SK-N-SH (cell line): ENCODE measurements around the gene TEX22. TPM values are rescaled to one million over a fixed set of nuclear protein-coding genes. Genes with fewer than 3 reads are reported as not detected.

ENCODE experiments used
- CTCF ChIA-PET: fragments of 300-600, 350-600 bp; formaldehyde crosslinking; extraction: SDS; loops from one replicate; lab custom pipeline; 2021; lab: Yijun Ruan, JAX
- POLR2A ChIA-PET: fragments of 350-600 bp; sonication (Branson Sonifier 250); formaldehyde crosslinking; extraction: SDS; loops from one replicate; lab custom pipeline; 2020; ENCODE audit warnings: antibody characterized with exemption, inconsistent platforms; lab: Yijun Ruan, JAX
- DNase-seq: peaks from one replicate; pipeline ENCODE4 v3.0.0; 2012
- H2AFZ ChIP-seq: fragments of 200-600 bp; sonication (generic); 2 replicates; pipeline ENCODE4 v1.8.1; 2016; ENCODE audit warnings: antibody characterized with exemption, mild to moderate bottlenecking, low read depth
- H3F3A ChIP-seq: fragments of 200-600 bp; sonication (generic); replicated peaks from 2 replicates; pipeline ENCODE3; 2016; ENCODE audit warnings: antibody characterized with exemption, mild to moderate bottlenecking; ENCODE audit not compliant: insufficient read depth
- H3K27ac ChIP-seq, 2 experiments: fragments of 200-500 bp in 1 of 2; fragments of 200-600 bp in 1 of 2; sonication (Bioruptor generic) in 1 of 2; sonication (generic), shearing (Covaris generic) in 1 of 2; 2 replicates each; pipeline versions ENCODE4 v1.5.1 to v1.6.1; 2014 to 2016; ENCODE audit warnings: low read depth in 2 of 2, inconsistent platforms in 1 of 2, low read length in 1 of 2, mild to moderate bottlenecking in 1 of 2, mixed read lengths in 1 of 2
- H3K27me3 ChIP-seq: fragments of 200-600 bp; sonication (generic), shearing (Covaris generic); 2 replicates; pipeline ENCODE4 v1.6.1; 2016; ENCODE audit warnings: mixed run types; ENCODE audit not compliant: insufficient read depth
- H3K36me3 ChIP-seq, 2 experiments: fragments of 200-500 bp in 1 of 2; fragments of 200-600 bp in 1 of 2; sonication (Bioruptor generic) in 1 of 2; sonication (generic) in 1 of 2; replicated peaks in 1 of 2; 2 replicates each; pipeline versions ENCODE3 to v1.5.1; 2014 to 2016; ENCODE audit warnings: low read length in 1 of 2, mild to moderate bottlenecking in 1 of 2; ENCODE audit not compliant: insufficient read depth in 2 of 2, control insufficient read depth in 1 of 2
- H3K4me1 ChIP-seq, 2 experiments: fragments of 200-500 bp in 1 of 2; fragments of 200-600 bp in 1 of 2; sonication (Bioruptor generic) in 1 of 2; sonication (generic), shearing (Covaris generic) in 1 of 2; 2 replicates each; pipeline versions ENCODE4 v1.5.1 to v1.6.1; 2014 to 2016; ENCODE audit warnings: low read depth in 1 of 2, low read length in 1 of 2, mixed run types in 1 of 2; ENCODE audit not compliant: insufficient read depth in 2 of 2, control insufficient read depth in 1 of 2
- H3K4me2 ChIP-seq: fragments of 200-600 bp; sonication (generic), shearing (Covaris generic); 2 replicates; pipeline ENCODE4 v1.6.1; 2017; ENCODE audit warnings: mixed run types
- H3K4me3 ChIP-seq, 2 experiments: fragments of 200-500 bp in 1 of 2; fragments of 200-600 bp in 1 of 2; sonication (Bioruptor generic) in 1 of 2; sonication (generic), shearing (Covaris generic) in 1 of 2; 2 replicates each; pipeline versions ENCODE4 v1.5.1 to v1.8.1; 2014 to 2016; ENCODE audit warnings: low read depth in 2 of 2, inconsistent platforms in 1 of 2, low read length in 1 of 2, mild to moderate bottlenecking in 1 of 2, mixed read lengths in 1 of 2, moderate library complexity in 1 of 2
- H3K79me2 ChIP-seq: fragments of 200-600 bp; sonication (generic); 2 replicates; pipeline ENCODE4 v1.8.1; 2017; ENCODE audit warnings: mild to moderate bottlenecking; ENCODE audit not compliant: insufficient read depth
- H3K9ac ChIP-seq: fragments of 200-600 bp; sonication (generic); 2 replicates; pipeline ENCODE4 v1.6.1; 2017; ENCODE audit warnings: mixed run types
- H3K9me2 ChIP-seq: fragments of 200-600 bp; sonication (generic); 2 replicates; pipeline ENCODE4 v1.6.1; 2017; ENCODE audit warnings: mixed run types
- H3K9me3 ChIP-seq: fragments of 200-600 bp; sonication (generic); 2 replicates; pipeline ENCODE4 v1.6.1; 2017; ENCODE audit warnings: mixed run types, mild to moderate bottlenecking, moderate library complexity
- H4K20me1 ChIP-seq: fragments of 200-600 bp; sonication (generic); 2 replicates; pipeline ENCODE4 v1.6.1; 2017; ENCODE audit warnings: mild to moderate bottlenecking, mixed run types; ENCODE audit not compliant: insufficient read depth
- CHD2 ChIP-seq: fragments of 150-350 bp; IDR thresholded peaks from 2 replicates; pipeline ENCODE4 v1.6.1; 2018; ENCODE audit warnings: low read length; ENCODE audit not compliant: partially characterized antibody
- FOSL2 ChIP-seq: IDR thresholded peaks from 2 replicates; pipeline ENCODE4 v1.4.0; 2012; ENCODE audit warnings: low read depth, mild to moderate bottlenecking, moderate library complexity, borderline replicate concordance
- FOXJ3 ChIP-seq: sonication (generic); formaldehyde crosslinking; IDR thresholded peaks from 2 replicates; pipeline ENCODE4 v1.5.1; 2020; ENCODE audit warnings: mild to moderate bottlenecking, missing genetic modification reagents
- FOXM1 ChIP-seq: IDR thresholded peaks from 2 replicates; pipeline ENCODE4 v1.4.0; 2012; ENCODE audit warnings: low read depth, mild to moderate bottlenecking
- GABPA ChIP-seq: IDR thresholded peaks from 2 replicates; pipeline ENCODE4 v1.4.0; 2012; ENCODE audit warnings: low read depth, mild to moderate bottlenecking
- JUND ChIP-seq: IDR thresholded peaks from 2 replicates; pipeline ENCODE4 v1.4.0; 2012
- MEF2A ChIP-seq: IDR thresholded peaks from 2 replicates; pipeline ENCODE4 v1.4.0; 2012; ENCODE audit warnings: low read depth, borderline replicate concordance
- MXI1 ChIP-seq: IDR thresholded peaks from 2 replicates; pipeline ENCODE4 v1.6.1; 2012; ENCODE audit warnings: mild to moderate bottlenecking, low read depth, low read length, improper control_type of control experiment
- NFIC ChIP-seq: IDR thresholded peaks from 2 replicates; pipeline ENCODE4 v1.4.0; 2012; ENCODE audit warnings: borderline replicate concordance
- POLR2AphosphoS5 ChIP-seq: IDR thresholded peaks from 2 replicates; pipeline ENCODE4 v1.6.1; 2012; ENCODE audit warnings: low read depth, low read length
- RAD21 ChIP-seq: IDR thresholded peaks from 2 replicates; pipeline ENCODE4 v1.6.1; 2012; ENCODE audit warnings: mild to moderate bottlenecking, low read length
- RFX5 ChIP-seq: IDR thresholded peaks from 2 replicates; pipeline ENCODE4 v1.6.1; 2012; ENCODE audit warnings: mild to moderate bottlenecking, improper control_type of control experiment, low read length
- SIN3A ChIP-seq: IDR thresholded peaks from 2 replicates; pipeline ENCODE4 v1.6.1; 2012; ENCODE audit warnings: low read depth, mild to moderate bottlenecking, low read length, moderate library complexity, borderline replicate concordance
- TCF12 ChIP-seq: IDR thresholded peaks from 2 replicates; pipeline ENCODE4 v1.4.0; 2012
- TEAD4 ChIP-seq: IDR thresholded peaks from 2 replicates; pipeline ENCODE4 v1.4.0; 2012; ENCODE audit warnings: mild to moderate bottlenecking, borderline replicate concordance; ENCODE audit not compliant: insufficient read depth
- ZBTB33 ChIP-seq: IDR thresholded peaks from 2 replicates; pipeline ENCODE4 v1.4.0; 2012; ENCODE audit warnings: low read depth, borderline replicate concordance
- WGBS: methylation state at CpG from one replicate; pipeline ENCODE4 v1.1.6; 2017; ENCODE audit warnings: low lambda C conversion rate; 5-methylcytosine and 5-hydroxymethylcytosine counted together
- polyA plus RNA-seq, 3 experiments: library from polyadenylated mRNA; depleted of rRNA; stranded (reverse); fragments of >200 nt; gene quantifications; 2 replicates each; pipeline ENCODE4 v1.2.3, GENCODE V29; 2012
- TF ChIP-seq, protein P1 (sequence below): IDR thresholded peaks from 2 replicates; pipeline ENCODE4 v1.4.0; 2012; ENCODE audit warnings: low read depth, borderline replicate concordance
- TF ChIP-seq, protein P2 (sequence below): fragments of 150-350 bp; IDR thresholded peaks from 2 replicates; pipeline ENCODE4 v1.6.1; 2016; ENCODE audit warnings: mild to moderate bottlenecking, low read depth, low read length
- TF ChIP-seq, protein P3 (sequence below): fragments of 200-600 bp; sonication (generic); IDR thresholded peaks from 2 replicates; pipeline ENCODE4 v1.6.1; 2017; ENCODE audit warnings: antibody characterized with exemption, mild to moderate bottlenecking, moderate library complexity

Gene TEX22
- polyA plus RNA-seq, 1 of the 3 experiments (the other 2 are of a cell fraction): 0.26 TPM

DNA sequence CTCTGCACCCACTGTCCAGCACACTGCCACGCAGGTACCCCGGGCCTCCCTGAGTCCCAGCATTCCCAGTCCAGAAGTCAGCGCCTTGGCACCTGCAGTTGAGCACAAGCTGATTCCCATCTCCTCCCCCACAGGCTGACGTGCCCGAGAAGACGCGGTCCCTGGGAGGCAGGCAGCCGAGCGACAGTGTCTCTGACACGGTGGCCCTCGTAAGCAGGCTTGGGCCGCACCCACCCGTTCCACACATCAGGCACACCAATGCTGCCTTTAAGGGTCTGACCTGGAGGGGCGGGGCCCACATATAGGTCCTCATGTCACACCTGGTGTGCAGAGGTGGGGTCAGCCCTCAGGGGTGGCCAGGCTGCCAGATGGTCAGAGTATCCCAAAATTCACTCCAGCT is 18.4 kb upstream of the TEX22 start (continued):
- TF ChIP-seq POLR2AphosphoS5 (no peak), MEF2A (no peak), RFX5 (no peak), FOXM1 (no peak)

DNA sequence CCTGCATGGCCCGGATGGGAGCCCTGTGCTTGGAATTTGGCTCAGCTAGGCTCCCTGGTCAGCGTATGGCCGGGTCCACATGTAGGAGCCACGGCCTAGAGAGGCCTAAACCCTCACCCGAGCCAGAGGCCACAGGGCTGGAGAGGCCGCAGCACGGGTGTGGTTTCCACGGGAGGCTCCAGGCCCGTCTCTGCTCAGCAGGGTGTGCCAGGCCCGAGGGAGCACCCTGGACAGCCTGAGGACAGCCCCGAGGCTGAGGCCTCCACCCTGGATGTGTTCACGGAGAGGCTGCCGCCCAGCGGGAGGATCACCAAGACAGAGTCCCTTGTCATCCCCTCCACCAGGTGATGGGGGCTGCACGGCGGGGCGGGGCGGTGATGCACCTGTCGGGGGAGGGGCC is 17.6 kb upstream of the TEX22 start:
- CTCF ChIA-PET: interaction anchor here (0.7 to 3.5 kb wide), 5 partner anchors 10 to 211 kb away, joined by 3 to 19 read pairs (median 4); no protein-coding TSS in a partner anchor
- WGBS: no CpG with 5 or more reads among the region's 19 CpGs
- POLR2A ChIA-PET: no interaction called here

GRCh38 chr14:105381446-105382342 is 16.6 kb upstream of the TEX22 start:
- Histone ChIP-seq H2AFZ (no peak overlapping the region), H3K4me1 (no peaks in the 10 kb centered on the region; a peak in 1 of 4 replicates), H3K9me2 (no peaks in the 10 kb centered on the region), H3K4me3 (no peak overlapping the region), H3K9ac (no peak overlapping the region), H4K20me1 (no peaks in the 10 kb centered on the region), H3K4me2 (no peak overlapping the region), H3K36me3 (peaks cover 0 to 40% of the 10 kb centered on the region in 2 experiments), H3F3A (no peaks in the 10 kb centered on the region), H3K27me3 (no peaks in the 10 kb centered on the region), H3K27ac (no peak overlapping the region), H3K9me3 (no peaks in the 10 kb centered on the region), H3K79me2 (no peaks in the 10 kb centered on the region)
- ChIA-PET POLR2A (no interaction called here), CTCF (interaction anchor here (0.7 to 3.5 kb wide), 6 partner anchors 11 to 212 kb away, joined by 3 to 19 read pairs (median 4); no protein-coding TSS in a partner anchor)
- no peak for DNase-seq
- 100% methylated on average over 7 of the region's 27 CpGs for WGBS
- no peak for TF ChIP-seq TCF12
- TF ChIP-seq MXI1: no peak
- no peak for TF ChIP-seq CHD2
- TF ChIP-seq TEAD4: no peak
- TF ChIP-seq NFIC: no peak
- no peak for TF ChIP-seq SIN3A
- no peak for TF ChIP-seq MEF2A
- no peak for TF ChIP-seq RAD21
- TF ChIP-seq GABPA: no peak
- no peak for TF ChIP-seq RFX5
- no peak for TF ChIP-seq ZBTB33
- TF ChIP-seq, protein P1, sequence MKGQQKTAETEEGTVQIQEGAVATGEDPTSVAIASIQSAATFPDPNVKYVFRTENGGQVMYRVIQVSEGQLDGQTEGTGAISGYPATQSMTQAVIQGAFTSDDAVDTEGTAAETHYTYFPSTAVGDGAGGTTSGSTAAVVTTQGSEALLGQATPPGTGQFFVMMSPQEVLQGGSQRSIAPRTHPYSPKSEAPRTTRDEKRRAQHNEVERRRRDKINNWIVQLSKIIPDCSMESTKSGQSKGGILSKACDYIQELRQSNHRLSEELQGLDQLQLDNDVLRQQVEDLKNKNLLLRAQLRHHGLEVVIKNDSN: no peak
- no peak for TF ChIP-seq FOXJ3
- TF ChIP-seq, protein P2, sequence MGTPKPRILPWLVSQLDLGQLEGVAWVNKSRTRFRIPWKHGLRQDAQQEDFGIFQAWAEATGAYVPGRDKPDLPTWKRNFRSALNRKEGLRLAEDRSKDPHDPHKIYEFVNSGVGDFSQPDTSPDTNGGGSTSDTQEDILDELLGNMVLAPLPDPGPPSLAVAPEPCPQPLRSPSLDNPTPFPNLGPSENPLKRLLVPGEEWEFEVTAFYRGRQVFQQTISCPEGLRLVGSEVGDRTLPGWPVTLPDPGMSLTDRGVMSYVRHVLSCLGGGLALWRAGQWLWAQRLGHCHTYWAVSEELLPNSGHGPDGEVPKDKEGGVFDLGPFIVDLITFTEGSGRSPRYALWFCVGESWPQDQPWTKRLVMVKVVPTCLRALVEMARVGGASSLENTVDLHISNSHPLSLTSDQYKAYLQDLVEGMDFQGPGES: no peak

More for the DNA sequence above, 17.6 kb upstream of the TEX22 start:
- H3K4me1 ChIP-seq: no peaks in the 10 kb centered on the region; a peak in 1 of 4 replicates
- H3K9me3 ChIP-seq: no peaks in the 10 kb centered on the region
- H2AFZ ChIP-seq: no peak overlapping the region
- no peak overlapping the region for H3K4me3 ChIP-seq
- no peak overlapping the region for H3K4me2 ChIP-seq
- H3K9ac ChIP-seq: no peak overlapping the region
- TF ChIP-seq, protein P3, sequence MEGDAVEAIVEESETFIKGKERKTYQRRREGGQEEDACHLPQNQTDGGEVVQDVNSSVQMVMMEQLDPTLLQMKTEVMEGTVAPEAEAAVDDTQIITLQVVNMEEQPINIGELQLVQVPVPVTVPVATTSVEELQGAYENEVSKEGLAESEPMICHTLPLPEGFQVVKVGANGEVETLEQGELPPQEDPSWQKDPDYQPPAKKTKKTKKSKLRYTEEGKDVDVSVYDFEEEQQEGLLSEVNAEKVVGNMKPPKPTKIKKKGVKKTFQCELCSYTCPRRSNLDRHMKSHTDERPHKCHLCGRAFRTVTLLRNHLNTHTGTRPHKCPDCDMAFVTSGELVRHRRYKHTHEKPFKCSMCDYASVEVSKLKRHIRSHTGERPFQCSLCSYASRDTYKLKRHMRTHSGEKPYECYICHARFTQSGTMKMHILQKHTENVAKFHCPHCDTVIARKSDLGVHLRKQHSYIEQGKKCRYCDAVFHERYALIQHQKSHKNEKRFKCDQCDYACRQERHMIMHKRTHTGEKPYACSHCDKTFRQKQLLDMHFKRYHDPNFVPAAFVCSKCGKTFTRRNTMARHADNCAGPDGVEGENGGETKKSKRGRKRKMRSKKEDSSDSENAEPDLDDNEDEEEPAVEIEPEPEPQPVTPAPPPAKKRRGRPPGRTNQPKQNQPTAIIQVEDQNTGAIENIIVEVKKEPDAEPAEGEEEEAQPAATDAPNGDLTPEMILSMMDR: no peak
- no peak for TF ChIP-seq FOSL2
- TF ChIP-seq JUND: no peak
- TF ChIP-seq, all 33 proteins: peak for 0
- Histone ChIP-seq H3K27me3 (no peaks in the 10 kb centered on the region), H3K79me2 (no peaks in the 10 kb centered on the region), H3K9me2 (no peaks in the 10 kb centered on the region), H3K27ac (no peak overlapping the region), H4K20me1 (no peaks in the 10 kb centered on the region), H3F3A (no peaks in the 10 kb centered on the region), H3K36me3 (peaks cover 0 to 38% of the 10 kb centered on the region in 2 experiments)
- no peak for DNase-seq
